NCI-H1694 (cell line): ENCODE data around the gene SH3BP1.
"Not testable (repeated sequence)": the region's sequence is repeated elsewhere in the genome, so short reads cannot be mapped to it uniquely, and the experiment has no call there.

ENCODE experiments used
- DNase-seq: peaks from one replicate; lab custom pipeline; 2025; lab: John Stamatoyannopoulos, UW

SH3BP1 gene

DNA sequence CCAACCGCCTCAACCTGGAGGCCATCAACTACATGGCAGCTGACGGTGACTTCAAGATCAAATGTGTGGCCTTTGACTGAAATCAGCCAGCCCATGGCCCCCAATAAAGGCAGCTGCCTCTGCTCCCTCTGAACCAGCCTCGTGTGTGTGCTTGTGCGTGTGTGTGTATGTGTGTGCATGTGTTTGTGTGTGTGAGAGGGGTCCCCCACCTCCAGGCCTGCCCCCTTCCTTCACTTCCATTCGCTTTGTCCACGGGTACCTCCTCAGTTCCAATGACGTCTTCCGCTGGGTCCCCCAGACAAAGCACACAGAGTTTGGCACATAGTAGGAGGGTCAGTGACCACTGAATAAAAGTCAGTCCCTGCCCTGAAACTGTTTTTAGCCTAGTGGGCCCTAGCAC lies 40.2 kb downstream of the SH3BP1 start:
- DNase-seq = no peak

DNA sequence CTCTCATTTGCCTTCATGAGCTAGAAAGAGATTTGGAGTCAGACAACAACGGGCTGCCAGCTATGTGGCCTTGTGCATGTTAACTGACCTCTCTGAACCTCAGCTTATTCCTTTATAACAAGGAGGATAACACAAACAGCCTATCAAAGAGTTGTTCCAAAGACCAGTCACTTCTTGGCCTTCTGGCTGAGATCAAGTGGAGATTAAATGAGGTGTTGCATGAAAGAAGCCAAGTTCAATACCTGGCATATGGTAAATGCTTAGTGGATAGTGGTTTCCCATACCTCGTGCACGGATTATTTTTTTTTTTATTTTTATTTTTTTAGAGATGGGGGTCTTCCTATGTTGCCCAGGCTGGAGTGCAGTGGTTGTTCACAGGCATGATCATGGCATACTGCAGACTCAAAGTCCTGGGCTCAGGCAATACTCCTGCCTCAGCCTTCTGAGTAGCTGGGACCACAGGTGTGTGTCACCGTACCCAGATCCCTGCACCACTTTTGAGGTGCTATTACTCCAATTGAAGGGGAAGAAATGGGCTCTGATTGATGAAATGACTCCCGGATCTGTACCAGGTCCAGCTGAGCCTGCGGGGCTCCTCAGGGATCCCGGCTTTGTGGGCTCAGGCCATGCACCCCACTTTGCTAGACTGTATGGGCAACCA lies 40.9 kb downstream of the SH3BP1 start:
- DNase-seq = no peak

DNA sequence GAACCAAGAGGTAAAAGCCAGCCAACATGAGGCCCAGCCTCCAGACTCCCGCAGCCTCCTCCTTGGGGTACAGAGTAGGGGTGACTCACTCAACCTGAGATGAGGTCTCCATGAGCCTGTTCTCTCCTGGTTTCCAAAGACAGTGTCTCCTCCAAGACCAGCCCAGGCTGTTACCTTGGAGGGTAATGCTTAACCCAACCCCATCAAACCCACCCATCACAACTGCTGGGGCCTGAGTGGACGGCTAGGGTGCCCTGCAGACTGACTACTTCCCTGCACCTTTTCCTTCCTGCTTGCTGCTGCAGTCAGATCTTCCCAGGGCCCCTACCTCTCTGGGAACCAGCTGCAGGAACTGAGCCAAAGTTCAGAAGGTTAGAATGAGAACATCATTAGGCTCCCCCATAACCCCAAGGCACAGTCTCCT lies 41.5 kb downstream of the SH3BP1 start:
- no peak for DNase-seq

GRCh38 chr22:37681556-37682049 lies 42.1 kb downstream of the SH3BP1 start:
- DNase-seq = peak; percentile 20

- no peak for DNase-seq
These were observed 45.5 kb downstream of the SH3BP1 start for GRCh38 chr22:37684803-37685615.

DNA sequence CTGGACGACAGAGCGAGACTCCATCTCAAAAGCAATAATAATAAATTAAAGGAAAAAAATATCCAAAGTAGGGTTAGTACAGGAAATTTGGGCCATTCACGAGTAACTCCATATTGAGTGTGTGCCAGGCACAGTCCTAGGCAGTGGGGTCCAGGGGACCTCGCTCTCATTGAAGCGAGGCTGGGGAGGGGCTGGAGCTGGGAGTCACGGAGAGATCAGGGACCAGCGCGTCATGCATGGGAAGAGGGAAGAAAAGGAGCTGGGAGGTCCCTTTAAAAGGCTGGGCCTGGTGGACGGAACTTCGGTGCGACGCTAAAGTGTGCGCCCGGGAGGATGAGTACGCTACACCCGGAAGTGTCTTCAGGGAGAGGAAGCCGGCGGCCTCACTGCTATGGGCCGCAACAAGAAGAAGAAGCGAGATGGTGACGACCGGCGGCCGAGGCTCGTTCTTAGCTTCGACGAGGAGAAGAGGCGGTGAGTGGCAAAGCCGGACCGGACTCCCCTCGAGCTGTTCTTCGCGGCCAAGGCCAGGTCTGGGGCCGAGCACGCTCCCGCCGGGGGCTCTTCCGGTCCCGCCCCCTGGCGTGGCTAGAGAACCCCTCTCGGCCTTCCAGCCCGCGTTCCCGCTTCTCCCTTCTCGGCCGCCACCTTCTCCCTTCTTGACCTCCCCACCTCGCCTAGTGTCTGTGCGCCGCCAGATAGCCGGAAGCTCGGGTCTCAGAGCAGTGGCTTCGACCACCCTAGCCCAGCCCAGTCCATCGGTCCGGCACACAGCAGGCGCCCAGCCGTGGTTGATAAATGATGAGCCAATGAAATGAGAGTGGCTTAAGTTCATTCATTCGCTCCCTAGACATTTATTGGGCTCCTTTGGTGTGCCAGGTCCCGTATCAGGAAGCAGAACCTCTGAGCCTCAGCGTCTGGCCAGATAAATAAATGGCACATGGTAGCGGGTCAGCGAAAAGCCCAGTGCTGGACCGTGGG lies 46.8 kb downstream of the SH3BP1 start, which contains the start of gene NOL12:
TSS of gene NOL12 (plus strand) at position 342 of the 981 bp plus-strand sequence. CDS start at position 392, 50 bp downstream.
- peak; percentile 52 for DNase-seq

- no peak for DNase-seq
These were observed 50.9 kb downstream of the SH3BP1 start for GRCh38 chr22:37690407-37690806.

- DNase-seq = no peak
These were observed 51.5 kb downstream of the SH3BP1 start for GRCh38 chr22:37690901-37691504.

GRCh38 chr22:37692627-37693285 lies 53.3 kb downstream of the SH3BP1 start:
- DNase-seq = no peak

- DNase-seq = not testable (repeated sequence)
These were observed 54.7 kb downstream of the SH3BP1 start for GRCh38 chr22:37694131-37694530.

GRCh38 chr22:37696260-37696656 lies 56.8 kb downstream of the SH3BP1 start:
- not testable (repeated sequence) for DNase-seq

GRCh38 chr22:37696657-37697537 lies 57.4 kb downstream of the SH3BP1 start, which contains the start of gene TRIOBP:
Gene TRIOBP (plus strand): TSS chr22:37697048. CDS start chr22:37701366, 4,318 bp downstream.
- DNase-seq = peak; percentile 92

DNA sequence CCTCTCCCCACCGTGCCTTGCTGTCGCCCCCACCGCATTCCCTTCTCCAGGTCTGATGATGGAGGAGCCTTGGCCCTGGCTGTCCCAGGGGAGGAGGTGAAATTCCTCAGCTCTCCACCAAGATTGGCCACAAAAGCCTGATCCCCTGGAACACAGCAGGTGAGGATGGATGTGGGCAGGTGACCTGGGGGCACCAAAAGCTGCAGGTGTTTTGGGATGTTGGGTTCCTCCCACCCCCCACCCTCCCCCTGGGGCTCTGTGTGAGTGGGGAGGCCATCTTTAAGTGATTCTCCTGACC lies 58.0 kb downstream of the SH3BP1 start:
- DNase-seq = no peak

DNA sequence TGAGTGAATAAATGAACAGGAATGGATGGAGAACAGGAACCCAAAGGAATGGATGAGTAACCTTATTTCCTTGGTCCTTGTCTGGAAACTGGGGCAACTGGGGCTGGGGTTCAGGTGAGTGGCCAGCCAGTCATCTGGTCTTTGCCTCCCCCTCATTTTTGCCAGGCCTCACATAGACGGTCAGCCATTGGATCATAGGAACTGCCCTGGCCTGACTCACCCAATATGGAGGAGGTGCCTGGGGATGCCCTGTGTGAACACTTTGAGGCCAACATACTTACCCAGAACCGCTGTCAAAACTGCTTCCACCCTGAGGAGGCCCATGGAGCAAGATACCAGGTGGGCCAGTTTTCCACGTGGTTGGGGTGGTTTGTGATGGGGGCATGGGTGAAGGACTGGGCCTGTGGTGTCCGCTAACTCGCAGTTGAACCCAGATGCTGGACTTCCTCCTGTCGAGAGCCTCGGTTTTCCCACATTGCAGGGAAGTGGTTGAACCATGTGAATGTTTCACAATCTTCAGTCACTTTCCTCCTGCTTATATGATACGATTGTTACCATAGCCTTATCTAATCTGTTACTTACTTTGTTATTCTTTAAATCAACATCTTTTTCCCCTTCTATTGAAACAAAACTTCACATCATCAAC lies 61.8 kb downstream of the SH3BP1 start:
- no peak for DNase-seq

DNA sequence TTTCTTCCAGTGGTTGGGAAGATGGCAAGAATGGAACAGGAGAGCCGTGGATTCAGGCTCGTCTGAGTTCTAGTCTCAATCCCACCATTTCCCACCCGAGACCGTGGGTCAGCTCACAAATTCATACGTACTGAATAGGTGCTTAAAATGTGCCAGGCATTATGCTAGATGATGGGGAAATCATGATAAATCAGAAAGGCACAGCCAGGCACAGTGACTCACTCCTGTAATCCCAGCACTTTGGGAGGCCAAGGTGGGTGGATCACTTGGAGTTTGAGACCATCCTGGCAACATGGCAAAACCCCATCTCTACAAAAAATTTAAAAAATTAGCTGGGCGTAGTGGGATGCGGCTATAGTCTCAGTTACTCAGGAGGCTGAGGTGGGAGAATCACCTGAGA lies 64.4 kb downstream of the SH3BP1 start:
- DNase-seq = no peak

DNA sequence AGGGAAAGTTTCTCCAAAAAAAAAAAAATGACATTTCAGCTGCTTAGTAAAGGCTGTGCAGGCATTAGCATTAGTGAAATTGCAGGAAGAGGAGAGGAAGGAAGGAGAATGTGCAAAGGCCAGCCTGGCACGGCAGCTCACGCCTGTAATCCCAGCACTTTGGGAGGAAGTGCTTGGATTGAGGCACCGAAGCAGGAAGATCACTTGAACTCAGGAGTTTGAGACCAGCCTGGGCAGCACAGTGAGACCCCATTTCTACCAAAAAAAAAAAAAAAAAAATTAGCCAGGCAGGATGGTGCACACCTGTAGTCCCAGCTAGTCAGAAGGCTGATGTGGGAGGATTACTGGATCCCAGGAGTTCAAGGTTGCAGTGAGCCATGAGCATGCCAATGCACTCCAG lies 65.2 kb downstream of the SH3BP1 start:
- no peak for DNase-seq

DNA sequence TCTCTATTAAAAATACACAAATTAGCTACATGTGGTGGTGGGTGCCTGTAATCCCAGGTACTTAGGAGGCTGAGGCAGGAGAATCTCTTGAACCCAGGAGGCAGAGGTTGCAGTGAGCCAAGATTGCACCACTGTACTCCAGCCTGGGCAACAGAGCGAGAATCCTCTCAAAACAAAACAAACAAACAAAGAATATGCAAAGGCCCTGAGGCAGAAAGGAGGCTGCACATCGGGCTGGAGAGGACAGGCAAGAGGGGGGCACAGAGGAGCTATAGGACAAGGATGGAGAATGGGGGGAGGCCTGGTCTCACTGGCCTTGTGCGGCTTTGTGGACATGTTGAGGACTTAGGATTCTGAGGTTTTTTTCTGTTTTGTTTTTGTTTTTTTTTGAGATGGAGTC lies 65.7 kb downstream of the SH3BP1 start:
- no peak for DNase-seq
